ENCODE data around the gene SLC9B2.

SLC9B2 gene

GRCh38 chr4:103076747-103077347 lies at the start of gene SLC9B2:
SLC9B2 (minus strand) TSS chr4:103076761; CDS start chr4:103067550, 9,211 bp downstream.
- no peaks in the 10 kb centered on the region for H3K9me3 Mint-ChIP-seq (ENCODE audit: low read depth)
- H3K4me1 Mint-ChIP-seq (ENCODE audit: low read depth): peaks cover 48% of the 10 kb centered on the region
- peak within 1 kb of the TSS; percentile 100 for H3K27ac Mint-ChIP-seq
- H3K4me3 Mint-ChIP-seq: peak within 1 kb of the TSS; percentile 99
- no peaks in the 10 kb centered on the region for H3K27me3 Mint-ChIP-seq
- peaks cover 27% of the 10 kb centered on the region for H3K36me3 Mint-ChIP-seq

- H3K4me1 Mint-ChIP-seq (ENCODE audit: low read depth): no peaks in the 10 kb centered on the region
- peaks cover 12% of the 10 kb centered on the region for H3K9me3 Mint-ChIP-seq (ENCODE audit: low read depth)
- H3K27ac Mint-ChIP-seq: no peak overlapping the region
- H3K4me3 Mint-ChIP-seq: no peak overlapping the region
- peaks cover 1% of the 10 kb centered on the region for H3K27me3 Mint-ChIP-seq
- peaks cover 4% of the 10 kb centered on the region for H3K36me3 Mint-ChIP-seq
Observed at GRCh38 chr4:103126126-103126525, 49.6 kb upstream of the SLC9B2 start.

GRCh38 chr4:103123114-103123513 lies 46.6 kb upstream of the SLC9B2 start:
- Mint-ChIP-seq H3K27me3 (peaks cover 1% of the 10 kb centered on the region), H3K4me1 (ENCODE audit: low read depth) (no peaks in the 10 kb centered on the region), H3K36me3 (no peaks in the 10 kb centered on the region), H3K4me3 (no peak overlapping the region), H3K27ac (no peak overlapping the region), H3K9me3 (ENCODE audit: low read depth) (peaks cover 9% of the 10 kb centered on the region)

- Mint-ChIP-seq H3K4me3 (no peak overlapping the region), H3K9me3 (ENCODE audit: low read depth) (no peaks in the 10 kb centered on the region), H3K27me3 (peaks cover 1% of the 10 kb centered on the region), H3K27ac (no peak overlapping the region), H3K36me3 (no peaks in the 10 kb centered on the region), H3K4me1 (ENCODE audit: low read depth) (no peaks in the 10 kb centered on the region)
Observed at GRCh38 chr4:103118166-103118565, 41.6 kb upstream of the SLC9B2 start.

- Mint-ChIP-seq H3K27ac (no peak overlapping the region), H3K9me3 (ENCODE audit: low read depth) (no peaks in the 10 kb centered on the region), H3K4me1 (ENCODE audit: low read depth) (no peaks in the 10 kb centered on the region), H3K4me3 (no peak overlapping the region), H3K27me3 (no peaks in the 10 kb centered on the region), H3K36me3 (no peaks in the 10 kb centered on the region)
Observed at GRCh38 chr4:103111598-103111997, 35.0 kb upstream of the SLC9B2 start.

GRCh38 chr4:103108542-103108941 lies 32.0 kb upstream of the SLC9B2 start:
- Mint-ChIP-seq H3K4me1 (ENCODE audit: low read depth) (peaks cover 3% of the 10 kb centered on the region), H3K9me3 (ENCODE audit: low read depth) (no peaks in the 10 kb centered on the region), H3K27ac (no peak overlapping the region), H3K4me3 (no peak overlapping the region), H3K27me3 (no peaks in the 10 kb centered on the region), H3K36me3 (no peaks in the 10 kb centered on the region)

- Mint-ChIP-seq H3K27ac (no peak overlapping the region), H3K27me3 (no peaks in the 10 kb centered on the region), H3K4me3 (no peak overlapping the region), H3K36me3 (no peaks in the 10 kb centered on the region), H3K9me3 (ENCODE audit: low read depth) (no peaks in the 10 kb centered on the region), H3K4me1 (ENCODE audit: low read depth) (peaks cover 3% of the 10 kb centered on the region)
Observed at GRCh38 chr4:103105558-103106356, 29.2 kb upstream of the SLC9B2 start.

GRCh38 chr4:103104886-103105285 lies 28.3 kb upstream of the SLC9B2 start:
- no peaks in the 10 kb centered on the region for H3K27me3 Mint-ChIP-seq
- H3K36me3 Mint-ChIP-seq: no peaks in the 10 kb centered on the region
- H3K9me3 Mint-ChIP-seq (ENCODE audit: low read depth): no peaks in the 10 kb centered on the region
- H3K27ac Mint-ChIP-seq: no peak overlapping the region
- H3K4me1 Mint-ChIP-seq (ENCODE audit: low read depth): peaks cover 3% of the 10 kb centered on the region
- H3K4me3 Mint-ChIP-seq: no peak overlapping the region

GRCh38 chr4:103100691-103101090 lies 24.1 kb upstream of the SLC9B2 start:
- no peaks in the 10 kb centered on the region for H3K27me3 Mint-ChIP-seq
- no peaks in the 10 kb centered on the region for H3K9me3 Mint-ChIP-seq (ENCODE audit: low read depth)
- no peak overlapping the region for H3K27ac Mint-ChIP-seq
- peaks cover 34% of the 10 kb centered on the region for H3K4me1 Mint-ChIP-seq (ENCODE audit: low read depth)
- no peak overlapping the region for H3K4me3 Mint-ChIP-seq
- H3K36me3 Mint-ChIP-seq: peaks cover 2% of the 10 kb centered on the region

- Mint-ChIP-seq H3K36me3 (peaks cover 2% of the 10 kb centered on the region), H3K4me3 (peak within 1 kb of the TSS; percentile 95), H3K27ac (peak within 1 kb of the TSS; percentile 95), H3K9me3 (ENCODE audit: low read depth) (no peaks in the 10 kb centered on the region), H3K27me3 (no peaks in the 10 kb centered on the region), H3K4me1 (ENCODE audit: low read depth) (peaks cover 34% of the 10 kb centered on the region)
Observed at GRCh38 chr4:103099691-103100392, 23.3 kb upstream of the SLC9B2 start, which contains the start of gene BDH2. BDH2 (minus strand) TSS chr4:103099834; CDS start chr4:103096254, 3,580 bp downstream.

- Mint-ChIP-seq H3K27ac (peak overlapping the region; percentile 95), H3K9me3 (ENCODE audit: low read depth) (no peaks in the 10 kb centered on the region), H3K36me3 (peaks cover 3% of the 10 kb centered on the region), H3K27me3 (no peaks in the 10 kb centered on the region), H3K4me3 (peak overlapping the region; percentile 95), H3K4me1 (ENCODE audit: low read depth) (peaks cover 34% of the 10 kb centered on the region)
Observed at GRCh38 chr4:103098756-103099440, 22.3 kb upstream of the SLC9B2 start.

GRCh38 chr4:103098341-103098740 lies 21.8 kb upstream of the SLC9B2 start:
- no peaks in the 10 kb centered on the region for H3K27me3 Mint-ChIP-seq
- peaks cover 3% of the 10 kb centered on the region for H3K36me3 Mint-ChIP-seq
- H3K27ac Mint-ChIP-seq: no peak overlapping the region
- H3K4me3 Mint-ChIP-seq: peak overlapping the region; percentile 95
- no peaks in the 10 kb centered on the region for H3K9me3 Mint-ChIP-seq (ENCODE audit: low read depth)
- H3K4me1 Mint-ChIP-seq (ENCODE audit: low read depth): peaks cover 34% of the 10 kb centered on the region

GRCh38 chr4:103097112-103097511 lies 20.6 kb upstream of the SLC9B2 start:
- peaks cover 38% of the 10 kb centered on the region for H3K4me1 Mint-ChIP-seq (ENCODE audit: low read depth)
- no peak overlapping the region for H3K27ac Mint-ChIP-seq
- no peaks in the 10 kb centered on the region for H3K9me3 Mint-ChIP-seq (ENCODE audit: low read depth)
- H3K4me3 Mint-ChIP-seq: no peak overlapping the region
- H3K36me3 Mint-ChIP-seq: peaks cover 3% of the 10 kb centered on the region
- no peaks in the 10 kb centered on the region for H3K27me3 Mint-ChIP-seq

- no peak overlapping the region for H3K4me3 Mint-ChIP-seq
- H3K27ac Mint-ChIP-seq: no peak overlapping the region
- peaks cover 43% of the 10 kb centered on the region for H3K4me1 Mint-ChIP-seq (ENCODE audit: low read depth)
- no peaks in the 10 kb centered on the region for H3K9me3 Mint-ChIP-seq (ENCODE audit: low read depth)
- H3K36me3 Mint-ChIP-seq: peaks cover 10% of the 10 kb centered on the region
- H3K27me3 Mint-ChIP-seq: no peaks in the 10 kb centered on the region
Observed at GRCh38 chr4:103095080-103095479, 18.5 kb upstream of the SLC9B2 start.

- Mint-ChIP-seq H3K4me3 (no peak overlapping the region), H3K4me1 (ENCODE audit: low read depth) (peaks cover 19% of the 10 kb centered on the region), H3K9me3 (ENCODE audit: low read depth) (no peaks in the 10 kb centered on the region), H3K27ac (no peak overlapping the region), H3K27me3 (no peaks in the 10 kb centered on the region), H3K36me3 (peaks cover 14% of the 10 kb centered on the region)
Observed at GRCh38 chr4:103092245-103092644, 15.7 kb upstream of the SLC9B2 start.
